Globus pallidus (tissue), 1 donor: ENCODE measurements around the gene FBXL7.

Experiments
- DNase-seq: peaks from one replicate; pipeline ENCODE4 v3.0.0-alpha.2; 2015; ENCODE audit warnings: low spot score

FBXL7 gene

DNA sequence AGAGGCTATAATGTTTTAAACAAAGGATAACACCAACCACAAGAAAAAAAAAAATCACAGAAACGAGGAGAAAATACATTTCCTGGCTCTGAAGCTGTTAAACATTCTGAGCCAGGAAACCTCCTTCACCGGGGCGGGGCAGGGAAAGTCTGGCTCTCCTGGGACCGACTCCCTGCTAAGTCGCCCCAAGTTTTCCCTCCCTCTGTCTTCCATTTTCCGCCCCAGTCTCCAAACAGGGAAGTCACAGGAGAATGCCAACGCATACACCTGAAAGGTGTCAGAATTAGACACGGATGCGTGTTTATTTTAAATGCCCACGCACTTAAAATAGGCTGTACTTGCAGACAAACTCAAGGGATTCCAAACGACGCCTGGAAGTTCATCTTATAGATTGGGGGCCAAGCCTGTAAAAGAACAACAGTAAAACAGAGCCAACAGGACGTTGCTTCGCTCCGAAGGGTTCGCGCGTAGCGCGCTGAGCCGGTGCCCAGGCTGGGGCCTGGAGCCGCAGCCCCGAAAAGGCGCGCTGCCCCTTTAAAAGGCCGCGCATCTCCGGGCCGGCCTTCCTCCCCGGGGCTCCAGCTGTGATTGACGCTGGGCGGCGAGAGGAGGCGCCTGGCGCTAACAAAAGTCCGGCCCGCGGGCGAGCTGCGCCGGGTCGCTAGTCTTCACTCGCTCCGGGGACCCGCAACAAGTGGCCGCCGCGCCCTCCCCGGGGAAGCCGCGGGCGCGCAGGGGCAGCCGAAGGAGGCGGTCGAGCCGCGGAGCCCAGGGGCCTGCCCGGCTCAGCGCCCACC lies at the start of gene FBXL7:
FBXL7 (plus strand) TSS at position 653 of the 797 bp plus-strand sequence.
- DNase-seq, result peak; percentile 88

DNA sequence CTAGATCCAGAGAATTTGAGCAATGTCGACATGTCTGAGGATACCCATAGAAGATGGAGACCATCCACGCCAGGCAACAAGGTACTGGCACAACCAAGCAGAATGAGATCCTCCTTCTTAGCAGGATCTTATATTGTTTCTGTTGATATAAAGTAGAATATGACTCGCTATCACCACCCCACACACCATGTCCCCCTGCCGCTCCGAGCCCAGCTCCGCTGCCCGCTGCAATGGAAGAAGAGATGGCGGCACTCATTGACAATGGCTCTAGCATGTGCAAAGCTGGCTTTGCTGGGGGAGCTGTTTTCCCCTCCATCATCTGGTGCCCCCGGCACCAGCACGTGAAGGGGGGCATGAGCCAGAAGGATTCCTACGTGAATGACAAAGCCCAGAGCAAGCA lies 49.5 kb upstream of the FBXL7 start:
- no peak for DNase-seq

DNA sequence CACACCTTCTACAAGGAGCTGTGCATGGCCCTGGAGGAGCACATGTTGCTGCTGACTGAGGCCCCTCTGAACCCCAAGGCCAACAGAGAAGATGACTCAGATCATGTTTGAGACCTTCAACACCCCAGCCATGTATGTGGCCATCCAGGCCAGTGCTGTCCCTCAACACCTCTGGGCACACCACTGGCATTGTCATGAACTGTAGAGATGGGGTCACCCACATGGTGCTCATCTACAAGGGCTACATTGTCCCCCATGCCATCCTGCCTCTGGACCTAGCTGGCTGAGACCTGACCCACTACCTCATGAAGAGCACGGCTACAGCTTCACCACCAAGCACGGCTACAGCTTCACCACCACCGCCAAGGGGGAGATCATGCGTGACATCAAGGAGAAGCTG lies 49.0 kb upstream of the FBXL7 start:
- DNase-seq, result no peak

DNA sequence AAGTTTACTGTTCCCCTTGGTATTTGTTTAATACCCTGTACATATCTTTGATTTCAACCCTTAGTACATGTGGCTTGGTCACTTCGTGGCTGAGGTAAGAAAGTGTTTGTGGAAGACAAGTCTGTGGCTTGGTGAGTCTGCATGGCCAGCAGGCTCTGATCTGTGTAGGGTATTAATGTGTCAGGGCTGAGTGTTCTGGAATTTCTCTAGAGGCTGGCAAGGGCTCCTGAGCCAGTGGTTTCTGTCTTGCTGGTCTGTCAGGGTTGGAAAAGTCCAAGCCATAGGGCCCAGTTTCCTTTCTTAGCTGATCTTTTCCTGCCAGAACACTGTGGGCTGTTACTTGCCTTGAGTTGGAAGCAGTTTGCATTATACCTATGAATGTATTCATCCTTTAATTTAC lies 48.0 kb upstream of the FBXL7 start:
- no peak for DNase-seq

DNA sequence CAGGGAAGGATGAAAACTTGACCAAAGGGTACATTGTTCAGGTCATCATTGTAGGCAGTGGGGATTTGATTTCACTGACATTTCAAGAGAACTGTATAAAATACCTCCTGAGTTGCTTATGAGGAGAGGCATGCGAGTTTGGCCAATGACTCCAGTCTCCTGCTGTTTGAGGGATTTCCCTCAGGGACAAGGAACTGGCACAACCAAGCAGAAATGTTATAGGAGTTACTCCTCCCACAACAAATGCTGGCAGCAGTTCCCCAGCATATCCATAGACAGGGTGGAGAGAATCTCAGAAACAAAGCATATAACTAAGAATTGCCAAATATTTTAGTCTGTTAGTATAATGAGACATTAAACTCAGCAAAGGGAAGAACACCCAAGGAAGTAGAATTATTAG lies 47.2 kb upstream of the FBXL7 start:
- no peak for DNase-seq

DNA sequence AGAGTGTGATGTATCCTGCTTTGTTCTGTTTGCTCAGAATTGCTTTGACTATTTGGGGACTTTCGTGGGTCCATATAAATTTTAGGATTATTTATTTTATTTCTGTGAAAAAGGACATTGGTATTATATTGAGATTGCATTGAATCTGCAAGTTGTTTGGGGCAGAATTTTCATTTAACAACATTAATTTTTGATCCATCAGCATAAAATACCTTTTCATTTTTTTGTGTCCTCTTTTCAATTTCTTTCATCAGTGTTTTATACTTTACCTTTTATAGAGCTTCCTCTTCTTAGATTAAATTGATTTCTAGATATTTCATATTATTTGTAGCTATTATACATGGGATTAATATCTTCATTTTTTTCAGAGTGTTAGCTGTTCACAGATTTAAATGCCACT lies 40.8 kb upstream of the FBXL7 start:
- no peak for DNase-seq

DNA sequence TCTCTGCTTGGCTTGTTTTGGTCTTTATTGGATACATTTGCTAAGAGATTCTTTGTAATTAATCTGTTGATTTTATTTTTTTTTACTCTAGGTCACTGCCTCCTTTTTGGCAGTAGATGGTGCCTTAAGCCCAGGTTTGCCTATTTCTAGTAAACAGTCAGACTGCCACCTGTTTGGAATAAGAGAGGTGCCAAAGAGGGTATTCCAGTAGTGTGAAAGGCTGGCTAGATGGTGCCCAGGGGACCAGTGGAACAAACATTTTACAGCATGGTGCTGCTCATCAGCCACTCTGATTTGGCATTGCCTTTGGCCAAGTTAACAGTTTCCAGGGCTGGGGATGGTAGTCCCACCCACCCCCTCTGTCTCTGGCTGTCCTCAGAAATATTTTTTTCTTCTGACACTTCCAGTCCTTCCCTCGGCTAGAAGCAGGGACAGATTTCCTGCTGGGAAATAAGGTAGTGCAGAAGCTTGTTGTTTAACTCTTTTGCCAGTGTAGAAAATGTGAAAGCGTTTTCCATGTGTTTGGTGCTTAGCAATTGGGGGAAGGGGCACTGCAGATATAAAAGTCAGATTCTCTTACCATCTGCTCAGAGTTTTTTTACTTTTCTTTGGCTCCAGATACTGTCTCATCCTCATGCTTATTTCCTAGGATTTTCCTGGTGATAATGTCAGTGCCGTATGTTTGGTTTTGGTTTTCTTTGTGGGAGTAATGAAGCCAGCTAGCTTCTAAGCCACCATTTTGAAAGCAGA lies 36.6 kb upstream of the FBXL7 start:
- no peak for DNase-seq

DNA sequence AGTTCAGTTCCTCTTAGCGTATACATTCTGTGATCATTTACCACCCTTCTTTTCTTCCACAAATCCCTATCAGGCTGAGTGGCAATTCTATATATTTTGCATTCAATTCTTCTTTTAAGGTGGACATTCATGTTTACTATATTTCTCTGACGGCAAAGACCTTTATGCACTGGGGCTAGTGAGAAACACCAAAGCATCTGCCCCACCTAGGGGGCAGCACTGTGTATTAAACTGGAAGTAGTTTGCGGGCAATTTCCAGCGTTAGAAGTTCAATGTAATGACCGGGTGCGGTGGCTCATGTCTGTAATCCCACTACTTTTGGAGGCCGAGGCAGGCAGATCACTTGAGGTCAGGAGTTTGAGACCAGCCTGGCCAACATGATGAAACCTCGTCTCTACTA lies 27.9 kb upstream of the FBXL7 start:
- no peak for DNase-seq

DNA sequence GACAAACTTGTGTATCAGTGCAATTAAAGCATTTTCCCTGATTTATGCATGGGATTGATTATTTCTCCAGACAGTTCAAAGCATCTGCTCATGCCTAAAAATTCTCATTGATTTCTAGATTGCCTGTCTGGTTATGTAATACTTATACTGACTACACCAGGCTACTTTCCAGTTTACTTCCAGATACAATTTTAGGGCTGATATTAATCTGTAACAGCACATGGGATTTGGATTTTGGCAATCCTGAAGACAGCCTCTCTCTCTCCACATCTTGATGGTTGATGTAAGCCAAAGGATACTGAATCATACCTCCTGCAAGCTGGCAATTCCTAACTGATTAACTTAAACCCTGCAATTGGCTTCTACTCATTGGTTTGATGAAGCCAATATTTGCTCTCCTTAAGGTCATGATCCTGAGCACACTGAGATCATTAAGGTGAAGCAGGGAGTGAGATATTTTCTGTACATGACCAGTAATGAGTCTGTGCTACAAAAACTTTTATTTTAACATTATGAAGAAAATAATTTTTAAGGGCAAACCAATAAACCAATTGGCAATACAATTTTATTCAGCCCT lies 25.7 kb upstream of the FBXL7 start:
- no peak for DNase-seq

DNA sequence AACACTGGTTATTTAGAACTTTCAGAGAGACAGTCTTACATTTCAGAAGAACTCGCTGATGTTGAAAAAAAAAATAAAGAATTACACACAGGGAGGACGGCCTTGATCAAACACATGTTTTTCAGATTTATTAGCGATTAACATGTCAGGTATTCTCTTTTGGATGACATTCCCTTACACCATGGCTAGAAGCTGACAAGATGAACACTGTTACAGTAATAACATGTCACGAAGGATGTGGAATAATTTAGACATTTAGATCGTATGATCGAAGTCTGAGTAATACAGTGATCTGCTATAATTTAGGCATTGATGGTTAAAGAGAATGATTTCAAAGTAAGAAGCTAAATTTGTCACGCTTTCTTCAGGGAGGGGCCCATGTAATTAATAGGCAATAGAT lies 24.6 kb upstream of the FBXL7 start:
- no peak for DNase-seq

DNA sequence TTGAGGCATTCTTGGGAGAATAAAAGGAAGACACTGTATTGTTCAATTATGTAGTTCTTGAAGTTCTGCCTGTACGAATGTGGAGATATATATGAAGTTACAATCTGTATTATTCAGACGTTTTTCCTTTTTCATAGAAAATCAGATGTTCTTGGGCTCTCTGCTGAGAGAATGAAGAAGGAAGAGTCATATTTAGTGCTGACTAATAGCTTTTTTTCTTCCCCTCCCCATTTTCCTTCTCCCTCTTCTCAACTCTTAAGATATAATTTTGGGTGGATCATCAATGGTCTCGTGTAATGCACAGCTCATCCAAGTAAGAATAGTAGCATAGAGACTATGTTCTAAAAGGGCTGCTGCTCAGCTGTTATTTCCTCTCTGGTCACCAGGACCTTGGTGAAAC lies 23.0 kb upstream of the FBXL7 start:
- DNase-seq, result no peak

DNA sequence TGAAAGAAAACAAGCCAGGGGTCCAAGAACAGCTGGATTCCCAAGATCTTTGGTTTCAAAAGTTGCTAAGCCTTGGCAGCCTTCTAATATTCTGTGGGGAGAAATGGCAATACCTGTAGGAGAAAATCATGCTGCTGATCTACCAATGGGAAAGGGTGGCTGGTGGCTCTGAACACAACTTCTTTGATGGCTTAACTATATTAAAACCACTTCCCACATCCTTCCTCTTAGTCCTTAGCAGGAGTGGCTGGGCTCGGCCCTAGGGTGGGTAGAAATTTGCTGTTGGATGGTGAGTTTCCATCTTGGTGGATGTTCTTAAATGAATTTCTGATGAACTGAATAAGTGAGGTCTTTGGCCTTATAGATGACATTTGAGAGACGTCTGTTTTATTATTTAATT lies 19.5 kb upstream of the FBXL7 start:
- no peak for DNase-seq

DNA sequence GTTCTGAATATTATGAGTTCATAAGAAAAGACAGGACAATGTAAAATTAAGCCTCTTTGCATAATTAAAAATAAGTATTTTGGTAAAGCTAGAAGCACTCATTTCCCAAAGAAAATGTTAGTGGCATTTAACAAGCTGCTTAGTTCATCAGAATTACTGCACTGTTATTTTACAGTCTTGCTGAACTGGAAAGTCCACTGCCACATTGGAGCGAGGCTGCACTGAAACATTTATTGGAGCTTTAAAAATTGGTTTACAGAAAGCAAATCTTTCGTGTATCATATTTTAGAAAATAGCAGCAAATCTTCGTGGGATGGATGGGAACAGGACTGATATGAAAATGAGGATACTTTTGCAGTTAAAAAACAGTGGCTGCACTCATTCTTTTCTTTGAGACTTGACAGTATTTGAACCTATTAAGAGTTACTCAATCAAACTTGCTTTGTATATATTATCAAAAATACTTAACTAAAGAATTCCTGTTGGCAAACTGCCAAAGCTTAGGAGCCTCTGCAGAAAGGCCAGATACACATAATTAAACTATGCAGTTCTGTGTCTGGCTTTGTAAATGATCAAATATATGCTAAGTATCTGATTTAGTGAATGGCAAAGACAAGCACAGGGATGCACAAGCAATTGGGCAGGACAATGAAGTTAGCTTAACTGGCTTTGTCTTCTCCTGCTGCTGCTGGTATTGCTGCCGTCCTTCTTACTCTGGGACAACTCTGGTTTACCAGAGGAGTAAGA lies 16.5 kb upstream of the FBXL7 start:
- no peak for DNase-seq

DNA sequence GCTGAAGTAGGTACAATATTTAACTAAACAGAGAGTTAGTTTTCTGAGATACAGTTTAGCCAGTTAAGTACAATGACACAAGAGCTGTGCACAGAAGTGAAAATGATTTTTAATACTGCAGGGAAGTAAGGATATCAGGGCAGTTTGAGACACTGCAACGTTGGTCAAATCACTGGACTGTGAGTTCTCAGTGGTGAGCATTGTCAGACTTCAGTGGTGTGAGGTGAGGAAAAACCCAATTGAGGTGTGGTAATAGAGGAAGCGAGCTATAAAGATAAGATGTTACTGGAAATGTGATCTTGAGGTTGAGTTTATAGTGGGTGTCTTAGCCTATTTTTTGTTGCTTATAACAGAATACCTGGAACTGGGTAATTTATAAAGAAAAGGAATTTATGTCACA lies 12.8 kb upstream of the FBXL7 start:
- DNase-seq, result no peak

DNA sequence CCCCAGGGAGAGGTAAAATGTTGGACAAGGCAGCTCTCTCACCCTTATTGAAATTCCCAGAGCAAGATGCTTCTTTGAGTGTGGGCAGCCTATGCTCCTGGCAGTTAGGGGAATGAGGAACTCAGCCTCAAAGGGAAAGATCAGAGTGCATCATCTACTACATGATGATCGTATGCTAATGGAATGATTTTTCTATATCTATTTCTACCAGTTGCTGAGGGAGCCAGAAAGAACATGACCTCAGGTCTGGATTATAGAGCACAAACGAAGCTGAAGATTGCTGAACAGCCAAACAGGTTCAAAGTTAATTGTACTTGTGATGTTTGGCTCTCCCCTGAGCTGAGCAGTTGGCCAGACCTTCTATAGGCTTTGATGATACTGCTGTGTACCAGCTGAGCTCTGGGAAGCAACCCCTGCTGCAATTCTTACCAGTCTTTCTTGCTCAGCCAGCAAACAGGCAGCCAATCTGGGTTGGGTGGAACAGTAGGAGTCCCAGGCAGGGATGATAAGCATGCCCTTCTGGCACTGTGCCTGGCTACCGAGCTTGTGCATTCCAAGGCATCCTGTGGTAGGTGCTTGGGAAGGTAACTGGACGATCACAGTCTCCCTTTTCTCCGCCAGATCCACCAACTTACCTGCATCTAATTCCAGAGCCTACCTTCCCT lies 10.3 kb upstream of the FBXL7 start:
- DNase-seq, result no peak

DNA sequence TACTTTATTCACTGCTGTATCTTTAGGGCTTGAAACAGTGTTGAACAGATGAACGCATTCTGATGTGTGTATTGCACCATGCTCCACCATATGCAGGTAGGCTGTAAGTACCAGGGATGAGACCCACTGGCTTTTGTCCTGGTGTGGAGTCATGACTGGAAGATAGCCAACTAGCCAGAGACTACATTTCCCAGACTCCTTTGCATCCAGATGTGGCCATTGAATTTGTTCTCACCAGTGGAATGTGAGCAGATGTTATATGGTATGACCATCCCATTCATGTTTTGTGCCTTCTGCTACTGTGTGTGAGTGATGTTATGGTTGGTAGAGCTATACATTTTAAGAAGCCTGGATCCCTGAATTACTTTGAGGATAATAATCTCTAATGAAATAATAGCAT lies 7.4 kb upstream of the FBXL7 start:
- DNase-seq, result no peak

DNA sequence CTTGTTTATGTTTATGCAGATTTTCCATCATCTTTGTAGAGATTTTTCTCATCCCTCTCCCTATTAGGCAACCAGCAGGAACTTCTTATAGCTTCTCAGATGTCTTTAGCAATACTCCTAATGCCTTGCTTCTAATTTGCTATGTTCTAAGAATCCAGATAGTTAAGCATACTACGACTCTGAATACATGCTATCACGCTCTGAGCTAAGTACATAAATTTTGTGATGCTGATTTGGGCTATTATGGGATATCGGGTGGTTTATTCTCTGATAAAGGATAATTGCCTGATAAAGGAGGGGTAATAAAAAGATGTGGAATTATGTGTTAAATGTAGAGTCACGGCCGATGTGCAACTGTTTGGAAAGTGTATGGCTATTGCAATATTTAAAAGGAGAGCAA lies 6.5 kb upstream of the FBXL7 start:
- no peak for DNase-seq

DNA sequence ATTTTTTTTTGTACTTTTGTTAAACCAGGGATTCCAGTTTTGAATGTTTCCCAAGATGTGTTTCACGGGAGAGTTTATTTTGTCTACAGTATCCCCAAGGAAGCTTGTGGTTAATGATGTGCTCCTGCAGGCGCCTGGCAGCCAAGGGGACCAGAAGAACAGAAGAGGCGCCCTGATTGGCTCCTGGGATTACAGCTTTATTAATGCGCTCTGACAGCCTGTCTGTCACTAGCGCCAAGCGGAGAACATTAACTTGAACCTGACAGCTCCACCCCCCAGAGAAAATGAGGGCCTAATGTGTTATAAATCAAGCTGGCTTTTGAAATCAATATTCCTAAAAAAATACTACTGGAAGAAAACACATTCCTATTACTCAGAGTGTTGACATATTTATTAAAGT lies 5.0 kb upstream of the FBXL7 start:
- DNase-seq, result no peak

DNA sequence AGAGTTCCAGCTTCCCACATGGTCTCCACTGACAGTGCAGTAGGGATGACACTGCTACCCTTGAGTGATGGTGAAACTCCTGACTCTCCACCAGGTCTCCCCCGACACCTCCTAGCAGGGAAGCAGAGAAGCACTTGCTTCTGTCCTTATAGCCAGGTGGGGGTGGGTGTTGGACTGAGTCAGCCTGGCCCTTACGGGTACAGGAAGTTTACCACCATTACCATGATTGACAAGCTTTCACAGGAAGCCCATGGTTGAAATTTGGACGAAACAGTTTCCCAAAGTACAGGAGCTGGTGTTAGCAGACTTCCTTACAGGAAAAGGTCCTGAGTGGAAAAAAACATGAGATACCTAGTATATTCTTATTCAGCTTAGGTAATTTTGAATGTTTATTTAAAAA lies 3.1 kb upstream of the FBXL7 start:
- DNase-seq, result no peak

DNA sequence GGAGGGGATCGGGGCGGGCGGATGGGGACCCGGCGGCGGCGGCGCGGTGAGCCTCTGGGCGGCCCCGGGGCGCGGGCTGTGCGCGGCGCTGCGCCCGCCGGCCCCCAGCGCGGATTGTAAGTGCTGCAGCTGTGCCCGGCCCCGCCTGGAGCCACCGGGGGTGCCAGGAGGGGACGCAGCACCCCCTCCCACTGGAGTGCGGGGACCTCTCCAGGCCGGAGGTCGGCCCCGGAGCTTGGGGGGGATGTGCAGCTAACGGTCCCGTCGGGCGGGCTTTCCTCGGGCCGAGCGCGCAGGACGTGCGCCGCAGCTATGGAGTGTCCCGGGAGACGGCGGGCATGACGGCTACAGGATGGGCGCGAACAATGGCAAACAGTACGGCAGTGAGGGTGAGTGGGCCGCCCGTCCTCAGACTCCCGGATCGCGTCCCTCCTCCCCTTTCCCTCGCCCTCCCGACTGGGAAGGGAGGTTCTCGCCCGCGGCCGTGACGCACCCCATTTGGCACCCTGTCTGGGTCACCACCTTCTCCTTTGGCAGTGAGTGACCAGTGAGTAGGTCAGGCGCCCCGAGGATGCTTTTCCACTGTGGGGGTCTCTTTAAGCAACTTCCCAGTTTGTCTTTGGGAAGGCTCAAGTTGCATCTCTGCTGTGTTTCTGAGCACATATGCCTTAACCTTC lies 483 bp downstream of the FBXL7 start:
- peak; percentile 63 for DNase-seq

DNA sequence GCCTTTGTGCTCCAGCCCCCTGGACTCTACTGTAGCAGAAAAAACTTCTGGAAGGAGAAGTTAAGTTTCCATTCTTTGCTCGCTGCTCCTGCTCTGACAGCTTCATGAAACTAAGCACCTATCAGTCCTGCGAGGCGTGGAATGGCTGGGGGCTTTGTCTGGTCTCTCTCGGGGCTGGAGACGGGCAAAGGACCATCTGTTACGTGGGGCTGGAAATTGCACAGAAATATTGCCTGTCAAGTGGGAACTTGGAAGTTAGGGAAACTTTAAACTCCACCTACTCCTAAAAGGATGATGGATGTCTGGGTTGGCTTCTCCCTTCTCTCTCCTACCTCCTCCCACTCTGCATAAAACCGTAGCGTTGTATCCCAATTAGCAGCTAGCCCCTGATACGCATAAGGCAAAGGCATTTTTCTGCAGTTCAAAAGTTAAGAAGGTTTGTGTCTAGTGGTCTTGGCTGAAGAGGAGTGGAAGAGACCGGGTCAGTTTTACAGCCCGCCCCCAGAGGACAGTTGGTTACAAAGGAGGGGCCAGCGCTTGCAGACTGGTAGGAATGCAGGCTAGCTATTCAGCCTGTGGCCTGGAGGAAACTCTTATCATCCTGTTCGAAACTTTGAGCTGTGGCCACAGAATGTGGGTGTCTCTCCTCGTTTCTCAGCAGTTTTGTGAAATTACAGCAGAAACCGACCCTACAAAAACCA lies 1.3 kb downstream of the FBXL7 start:
- peak; percentile 79 for DNase-seq
